GM19455 (cell line): ENCODE data around the gene CDC16.
"Not testable (repeated sequence)": the region's sequence is repeated elsewhere in the genome, so short reads cannot be mapped to it uniquely, and the experiment has no call there.

ENCODE experiments used
- ATAC-seq: cut with Tn5 transposase; IDR thresholded peaks from one replicate; pipeline ENCODE4 v1.9.1; 2021; ENCODE audit not compliant: unreplicated experiment

CDC16 gene

DNA sequence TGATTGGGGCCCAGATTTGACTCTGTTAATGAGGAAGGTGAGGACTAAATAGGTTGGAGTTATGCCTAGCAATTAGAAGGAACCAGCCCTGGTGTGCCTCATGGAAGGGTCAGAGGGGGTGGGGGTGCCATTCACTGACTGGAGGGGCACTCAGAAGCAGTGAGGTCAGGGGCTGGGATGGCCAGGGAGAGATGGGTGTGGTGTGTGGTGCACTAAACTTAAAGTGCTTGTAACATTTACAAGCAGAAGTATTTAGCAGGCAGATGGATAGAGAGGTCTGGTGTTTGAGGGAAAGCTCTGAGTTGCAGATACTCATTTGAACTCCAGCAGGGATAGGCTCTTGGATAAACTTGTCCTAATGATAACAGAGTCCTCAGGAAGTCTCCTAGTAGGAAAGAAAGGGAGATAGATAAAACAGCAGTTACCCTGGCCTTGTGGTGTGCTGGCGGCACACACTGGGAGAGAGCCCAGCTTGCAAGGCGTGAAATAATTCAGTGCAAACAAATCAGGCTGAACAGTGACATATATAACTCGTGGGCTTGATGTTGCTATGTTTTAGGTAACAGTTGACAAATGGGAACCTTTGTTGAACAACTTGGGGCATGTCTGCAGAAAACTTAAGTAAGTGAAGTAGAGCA lies 26.8 kb downstream of the CDC16 start:
- ATAC-seq = no peak

DNA sequence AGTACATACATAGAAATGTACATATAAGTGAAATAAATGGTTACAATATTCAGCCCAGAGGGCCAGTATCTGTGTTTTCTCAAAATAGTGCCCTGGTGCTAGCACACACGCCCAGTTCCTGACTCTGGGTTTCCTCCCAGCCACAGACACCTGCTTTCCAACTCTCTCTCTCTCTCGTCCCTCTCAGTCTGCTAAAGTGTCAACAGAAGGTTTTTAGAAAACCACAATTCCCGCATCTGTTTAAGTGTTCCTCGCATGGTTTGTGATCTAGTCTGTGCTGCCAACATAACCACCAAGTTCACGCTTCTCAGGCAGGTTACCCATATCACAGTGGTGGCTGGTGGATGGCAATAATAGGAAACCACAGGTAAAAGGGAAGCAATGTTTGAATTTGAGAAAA lies 28.9 kb downstream of the CDC16 start:
- no peak for ATAC-seq

DNA sequence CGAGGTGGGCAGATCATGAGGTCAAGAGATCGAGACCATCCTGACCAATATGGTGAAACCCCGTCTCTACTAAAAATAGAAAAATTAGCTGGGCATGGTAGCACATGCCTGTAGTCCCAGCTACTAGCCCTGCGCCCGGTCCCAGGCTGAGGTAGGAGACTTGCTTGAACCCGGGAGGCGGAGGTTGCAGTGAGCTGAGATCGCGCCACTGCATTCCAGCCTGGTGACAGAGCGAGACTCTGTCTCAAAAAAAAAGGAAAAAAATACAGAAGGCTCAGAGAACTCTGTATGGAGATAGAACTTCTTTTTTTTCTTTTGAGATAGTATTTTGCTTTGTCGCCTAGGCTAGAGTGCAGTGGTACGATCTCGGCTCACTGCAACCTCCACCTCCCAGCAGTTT lies 29.6 kb downstream of the CDC16 start:
- ATAC-seq = not testable (repeated sequence)

DNA sequence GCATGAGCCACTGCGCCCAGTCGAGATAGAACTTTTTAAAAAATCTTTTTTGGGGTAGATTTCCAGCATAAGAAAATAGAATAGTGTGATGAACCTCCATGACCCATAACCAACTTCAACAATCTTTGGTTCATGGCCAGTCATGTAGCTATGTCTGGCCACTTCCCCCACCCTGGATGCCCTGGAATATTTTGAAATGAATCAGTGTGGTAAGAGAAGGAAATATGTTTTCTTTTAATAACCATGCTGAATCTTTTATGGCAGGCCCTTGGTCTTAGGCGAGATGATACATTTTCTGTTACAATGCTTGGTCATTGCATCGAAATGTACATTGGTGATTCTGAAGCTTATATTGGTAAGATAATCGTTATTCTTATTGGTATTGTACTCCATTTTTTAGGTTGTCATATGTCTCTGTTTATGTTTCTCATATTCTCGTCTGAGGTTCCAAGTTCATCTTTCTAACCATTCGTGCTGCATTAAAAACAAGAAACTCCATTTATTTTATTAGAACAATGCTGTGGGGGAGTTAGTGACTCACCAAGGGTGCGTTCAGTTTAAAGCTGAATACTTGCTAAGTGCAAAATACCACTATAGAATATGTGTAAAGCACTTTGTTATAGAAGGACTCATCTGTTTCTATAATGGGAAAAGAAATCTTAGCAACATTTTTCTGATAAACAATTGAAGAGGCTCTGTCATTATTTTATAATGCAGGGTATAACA lies 30.4 kb downstream of the CDC16 start:
- no peak for ATAC-seq

DNA sequence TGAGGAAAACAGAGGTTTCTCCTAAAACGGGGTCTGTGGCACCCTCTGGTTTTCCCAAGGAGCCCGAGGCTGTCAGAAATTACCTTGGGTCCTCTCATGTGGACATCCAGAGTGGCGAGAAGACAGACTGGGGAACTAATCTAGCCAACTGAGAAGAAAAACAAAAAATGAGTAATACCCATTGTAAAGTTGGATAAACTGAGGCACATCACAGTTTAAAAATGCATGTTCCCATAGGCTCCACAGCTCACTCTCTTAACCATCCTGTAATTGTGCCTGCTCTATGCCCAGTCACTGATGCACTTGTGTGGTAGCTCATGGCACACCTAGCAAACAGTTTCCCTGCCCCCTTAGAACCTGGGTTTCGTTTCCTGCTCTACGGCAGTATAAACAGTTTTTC lies 31.5 kb downstream of the CDC16 start:
- ATAC-seq = no peak

DNA sequence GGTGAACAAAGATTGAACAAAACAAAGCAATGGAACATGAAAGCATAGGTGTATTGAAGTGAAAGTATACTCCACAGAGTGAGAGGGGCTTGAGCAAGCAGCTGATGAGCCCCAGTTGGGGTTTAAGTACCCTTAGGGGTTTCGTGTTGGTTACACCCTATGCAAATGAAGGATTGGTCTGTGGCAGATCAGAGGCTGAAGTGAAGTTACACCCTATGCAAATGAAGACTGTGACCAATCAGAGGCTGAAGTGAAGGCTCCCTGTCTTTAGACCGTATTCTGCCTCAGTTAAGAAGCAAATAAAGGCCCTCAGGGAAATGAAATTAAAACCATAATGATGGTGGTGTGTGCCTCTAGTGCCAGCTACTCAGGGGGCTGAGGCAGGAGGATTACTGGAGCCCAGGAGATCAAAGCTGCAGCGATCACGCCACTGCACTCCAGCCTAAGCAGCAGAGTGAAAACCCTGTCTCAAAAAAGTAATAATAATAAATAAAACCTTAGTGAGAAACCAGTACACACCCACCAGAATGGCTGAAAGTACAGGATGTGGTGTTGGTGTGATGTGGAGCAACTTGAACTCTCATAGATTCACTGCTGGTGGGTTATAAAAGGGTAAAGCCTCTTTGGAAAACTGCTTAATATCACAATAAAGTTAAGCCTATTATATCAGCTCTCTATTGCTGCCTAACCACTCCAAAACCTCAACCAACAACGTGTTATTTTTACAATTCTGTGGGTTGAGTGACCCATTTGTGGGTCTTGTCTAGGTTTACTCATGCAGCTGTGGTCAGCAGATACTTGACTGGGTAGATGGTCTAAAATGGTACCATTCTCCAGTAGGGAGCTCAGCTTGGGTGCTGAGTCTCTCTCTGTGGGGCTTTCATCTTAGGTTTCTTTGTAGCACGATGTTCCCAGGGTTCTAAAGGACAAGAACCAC lies 33.9 kb downstream of the CDC16 start:
- ATAC-seq = no peak

DNA sequence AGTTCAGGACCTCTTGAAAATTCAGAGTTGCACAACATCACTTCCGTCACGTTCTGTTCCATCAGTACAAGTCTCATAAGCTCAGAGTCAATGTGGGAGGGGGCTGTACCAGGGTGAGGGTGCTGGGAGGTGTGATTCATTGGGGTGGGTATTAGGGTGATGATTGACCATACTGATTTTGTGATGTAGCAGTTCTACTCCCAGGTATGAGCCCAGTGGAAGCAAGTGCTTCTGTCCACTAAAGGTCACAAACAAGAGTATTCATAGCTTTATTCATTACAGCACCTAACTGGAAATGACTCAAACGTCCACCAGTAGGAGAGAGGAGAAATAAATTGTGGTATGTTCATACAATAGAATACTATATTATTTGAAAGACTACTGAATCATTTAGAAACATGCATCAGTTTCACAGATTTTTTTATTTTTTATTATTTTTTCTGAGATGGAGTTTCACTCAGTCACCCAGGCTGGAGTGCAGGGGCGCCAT lies 34.6 kb downstream of the CDC16 start:
- ATAC-seq = no peak

DNA sequence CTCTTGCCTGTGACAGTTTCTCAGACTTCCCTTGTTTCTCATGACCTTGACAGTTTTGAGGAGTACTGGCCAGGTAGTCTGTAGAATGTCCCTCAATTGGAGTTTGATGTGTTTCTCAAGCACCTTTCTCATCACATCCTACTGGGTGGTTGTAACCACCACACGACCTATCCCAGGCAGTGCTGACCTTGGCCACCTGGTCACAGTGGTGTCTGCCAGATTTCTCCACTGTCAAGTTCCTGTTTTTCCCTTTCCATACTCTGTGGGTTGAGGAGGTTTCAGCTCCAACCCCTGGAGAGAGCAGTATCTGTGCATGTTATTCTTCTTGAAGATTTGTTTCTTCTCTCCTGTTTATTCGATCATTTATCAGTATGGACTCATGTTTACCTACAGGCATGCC lies 38.3 kb downstream of the CDC16 start:
- no peak for ATAC-seq

DNA sequence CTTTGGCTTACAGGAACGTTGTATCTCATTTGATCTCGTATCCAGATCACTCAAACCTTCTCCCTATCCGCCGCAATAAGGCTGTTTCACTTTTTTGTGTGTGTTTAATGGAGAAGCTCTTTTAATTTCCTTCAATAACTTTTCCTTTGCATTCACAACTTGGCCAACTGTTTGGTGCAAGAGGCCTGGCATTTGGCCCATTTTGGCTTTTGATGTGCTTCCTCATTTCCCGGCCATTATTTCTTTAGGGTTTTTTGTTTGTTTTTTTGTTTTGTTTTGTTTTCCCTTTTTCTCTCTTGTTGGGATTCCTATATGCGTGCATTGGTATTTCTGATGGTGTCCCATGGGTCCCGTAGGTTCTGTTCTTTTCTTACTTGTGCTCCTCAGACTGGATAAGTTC lies 40.6 kb downstream of the CDC16 start:
- no peak for ATAC-seq

DNA sequence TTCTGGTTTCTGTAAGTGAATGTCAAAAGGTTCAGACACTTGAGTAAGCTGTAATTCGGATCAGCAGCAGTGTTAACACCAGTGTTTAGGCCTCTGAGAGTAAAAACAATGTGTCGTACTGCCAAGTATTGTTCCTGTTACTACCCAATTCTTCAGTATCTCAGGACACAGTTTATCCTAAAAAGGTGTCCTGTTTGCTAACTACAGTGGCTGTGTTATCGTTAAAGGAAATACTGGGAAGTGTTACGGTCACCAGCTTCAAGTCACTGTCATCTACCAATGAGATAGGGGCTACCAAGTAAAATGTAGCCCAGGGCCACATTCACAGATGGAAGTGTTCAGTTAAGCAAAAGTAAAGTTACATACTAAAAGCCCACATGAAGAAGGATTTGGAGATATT lies 44.4 kb downstream of the CDC16 start:
- ATAC-seq = no peak

DNA sequence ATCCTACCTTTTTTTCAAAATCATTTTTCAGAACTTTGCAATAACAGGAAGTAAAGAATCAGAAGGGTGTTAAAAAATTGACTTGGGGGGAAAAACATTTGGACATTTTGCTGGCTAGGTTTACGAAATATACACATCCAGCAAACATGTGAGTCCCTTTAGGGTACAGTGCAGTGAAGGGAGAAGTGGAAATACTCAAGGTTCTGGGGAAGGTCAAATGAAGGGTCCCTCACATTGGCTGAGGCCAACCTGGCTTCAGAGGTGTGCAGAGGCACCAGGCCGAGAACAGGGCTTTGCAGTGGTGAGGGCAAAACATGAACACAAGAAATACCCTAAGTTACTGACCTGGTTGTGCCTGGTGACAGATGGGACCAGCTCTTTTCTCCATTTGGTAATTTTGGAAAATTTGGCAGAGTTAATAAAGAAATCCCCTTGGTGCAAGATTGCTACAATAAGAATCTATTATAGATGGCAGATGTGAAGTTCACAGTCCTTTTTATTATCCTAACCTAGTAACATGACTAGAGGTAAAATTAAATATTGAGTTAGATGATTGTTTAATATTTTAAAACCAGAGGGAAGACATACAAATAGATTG lies 45.2 kb downstream of the CDC16 start:
- no peak for ATAC-seq

DNA sequence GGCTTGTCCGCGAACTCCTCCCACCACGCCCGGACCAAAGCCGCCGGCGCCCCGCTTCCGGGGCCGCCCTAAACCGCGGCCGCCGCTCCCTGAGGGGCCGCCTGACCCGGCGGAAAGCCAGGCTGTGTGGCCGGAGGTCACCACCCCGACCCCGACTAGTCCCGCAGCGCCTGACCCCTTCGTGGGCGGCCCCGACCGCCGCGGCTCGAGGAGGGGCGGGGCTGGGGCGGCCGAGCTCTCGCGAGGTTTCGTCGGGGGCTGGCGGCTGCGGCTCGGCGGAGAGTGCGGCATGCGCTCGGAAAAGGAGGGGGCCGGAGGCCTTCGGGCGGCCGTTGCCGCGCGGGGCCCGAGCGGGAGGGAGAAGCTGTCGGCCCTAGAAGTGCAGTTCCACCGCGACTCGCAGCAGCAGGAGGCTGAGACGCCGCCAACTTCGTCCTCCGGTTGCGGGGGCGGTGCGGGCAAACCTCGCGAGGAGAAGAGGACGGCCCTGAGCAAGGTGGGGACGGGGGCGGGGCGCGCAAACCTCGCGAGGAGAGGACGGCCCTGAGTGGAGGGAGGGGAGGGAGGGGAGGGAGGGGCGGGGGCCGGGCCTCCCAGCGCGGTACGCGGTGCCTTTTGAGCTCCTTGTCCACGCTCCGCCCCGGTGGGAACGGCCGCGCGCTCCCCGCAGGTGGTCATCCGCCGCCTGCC lies 46.8 kb downstream of the CDC16 start, which contains the start of gene UPF3A:
UPF3A (plus strand) TSS at position 251 of the 690 bp plus-strand sequence; CDS start at position 290, 39 bp downstream.
- ATAC-seq = peak; percentile 67

DNA sequence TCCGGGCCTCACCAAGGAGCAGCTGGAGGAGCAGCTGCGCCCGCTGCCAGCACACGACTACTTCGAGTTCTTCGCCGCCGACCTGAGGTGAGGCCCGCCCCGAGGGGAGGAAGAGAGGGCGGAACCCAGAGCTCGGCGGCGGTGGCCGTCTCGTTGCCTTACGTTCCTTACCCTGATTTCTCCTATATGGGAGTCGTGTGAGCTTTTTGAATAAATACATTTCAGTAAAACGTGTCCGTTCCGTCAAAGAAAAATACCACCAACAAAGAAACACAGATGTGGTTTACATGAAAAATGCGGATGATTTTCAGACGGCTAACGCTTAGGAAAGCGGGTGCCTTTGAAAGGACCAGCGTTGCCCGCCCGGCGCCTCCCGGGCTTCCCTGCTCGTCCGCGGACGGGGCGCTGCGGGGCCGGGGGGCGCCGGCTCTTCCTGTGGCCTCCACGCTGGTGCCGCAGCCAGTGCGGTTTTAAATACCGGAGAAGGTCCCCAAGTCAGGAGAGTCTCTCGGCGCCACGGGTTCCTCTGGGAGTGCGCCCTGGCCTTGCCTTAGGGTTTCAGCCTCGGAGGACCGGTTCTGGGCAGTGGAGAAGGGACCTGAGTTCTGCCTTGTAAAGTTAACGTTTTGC lies 47.5 kb downstream of the CDC16 start:
- peak; percentile 60 for ATAC-seq

DNA sequence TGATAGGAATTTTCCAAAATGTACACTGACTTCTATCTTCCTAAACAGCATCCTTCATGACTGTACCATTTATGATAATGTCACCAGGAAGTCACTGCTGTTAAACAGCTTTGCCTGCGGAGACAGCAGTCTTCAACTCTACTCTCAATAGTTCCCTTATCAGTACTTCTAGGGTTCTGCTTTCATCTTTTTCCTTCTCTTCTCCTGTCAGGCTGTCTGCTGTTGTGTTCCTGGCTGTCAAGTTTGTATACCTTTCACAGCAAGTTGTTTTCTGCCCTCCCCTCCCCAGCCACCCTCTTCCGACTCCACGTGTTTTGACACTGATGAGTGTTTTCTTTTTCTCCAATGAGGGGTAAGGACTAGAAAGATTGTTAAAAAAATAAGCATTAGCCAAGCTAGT lies 48.9 kb downstream of the CDC16 start:
- no peak for ATAC-seq

DNA sequence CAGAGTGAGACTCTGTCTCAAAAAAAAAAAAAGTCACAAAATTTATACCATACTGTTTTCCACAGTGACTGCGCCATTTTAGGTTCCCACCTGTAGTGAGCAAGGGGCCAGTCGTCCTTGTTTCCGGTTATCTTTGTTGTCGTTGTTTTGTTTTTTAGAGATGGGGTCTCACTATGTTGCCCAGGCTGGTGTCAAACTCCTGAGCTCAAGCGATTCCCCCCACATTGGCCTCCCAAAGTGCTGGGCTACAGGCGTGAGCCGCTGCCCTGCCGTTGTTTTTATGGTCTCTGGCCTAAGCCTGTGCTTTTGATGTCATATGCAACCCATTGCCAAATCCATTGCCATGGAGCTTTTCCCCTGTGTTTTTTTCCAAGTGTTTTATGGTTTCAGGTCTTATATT lies 50.0 kb downstream of the CDC16 start:
- no peak for ATAC-seq

DNA sequence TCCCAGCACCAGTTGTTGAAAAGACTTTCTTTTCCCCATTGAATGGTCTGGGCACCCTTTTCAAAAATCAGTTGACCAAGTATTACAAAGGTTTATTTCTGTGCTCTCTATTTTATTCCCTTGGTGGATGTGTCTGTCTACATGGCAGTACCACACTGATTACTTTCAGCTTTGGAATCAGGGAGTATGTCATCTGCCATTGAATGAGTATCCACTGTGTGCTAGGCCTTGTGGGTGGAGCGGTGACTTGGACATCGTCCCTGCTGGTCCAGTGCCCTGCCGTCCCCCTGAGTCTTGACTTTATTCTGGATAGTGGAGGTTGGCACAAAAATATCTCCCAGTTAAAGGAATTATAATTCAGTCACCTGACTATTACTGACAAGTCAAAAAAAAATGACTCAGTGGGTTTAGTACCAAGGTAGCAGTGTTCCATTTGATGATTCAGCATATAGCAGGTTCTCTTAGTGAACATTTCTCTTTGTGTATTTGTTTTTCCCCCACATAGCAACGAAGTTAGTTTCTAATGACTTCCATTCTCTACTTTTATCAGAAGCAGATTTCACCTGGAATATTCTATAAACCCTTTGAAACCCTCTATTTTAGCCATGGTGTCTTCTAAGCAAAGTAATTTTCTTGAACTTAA lies 50.6 kb downstream of the CDC16 start:
- no peak for ATAC-seq

DNA sequence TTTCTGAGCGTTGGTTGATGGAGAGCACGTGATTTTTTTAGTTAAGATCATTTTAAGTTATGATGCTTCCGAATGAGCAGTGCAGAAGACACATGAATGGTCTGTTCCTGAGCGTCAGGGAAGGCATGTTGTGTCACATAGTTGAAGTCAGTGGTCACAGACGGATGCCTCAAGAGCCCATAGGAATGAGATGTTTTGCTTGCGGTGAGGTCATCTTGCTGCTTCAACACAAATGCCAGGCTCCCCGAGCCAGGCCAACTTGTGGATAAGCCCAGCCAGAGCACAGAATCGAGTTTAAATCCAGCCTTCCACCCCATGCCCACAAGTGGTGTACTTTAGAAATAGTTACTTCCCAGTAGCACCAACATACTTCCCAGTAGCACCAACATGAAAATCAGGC lies 52.1 kb downstream of the CDC16 start:
- no peak for ATAC-seq

DNA sequence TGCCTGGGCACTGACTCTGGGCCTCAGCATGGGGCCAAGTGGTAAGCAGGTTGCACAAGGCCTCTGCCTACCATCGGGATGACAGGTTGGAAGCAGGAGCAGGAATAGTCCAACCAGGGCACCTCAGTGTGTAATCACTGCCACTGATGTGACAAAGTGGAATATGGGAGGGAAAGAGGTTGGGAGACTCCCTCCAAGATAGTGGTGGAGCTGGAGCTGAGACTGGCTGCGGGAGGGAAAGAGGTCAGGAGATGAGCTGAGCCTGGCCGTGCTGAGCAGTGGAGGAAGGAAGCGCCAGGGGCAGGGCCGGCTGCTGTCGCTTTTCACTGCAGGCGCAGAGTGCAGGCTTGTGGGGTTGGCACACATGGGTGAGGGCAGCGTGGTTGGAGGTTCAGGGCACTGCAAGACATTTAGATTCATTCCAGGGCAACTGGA lies 53.5 kb downstream of the CDC16 start:
- no peak for ATAC-seq

DNA sequence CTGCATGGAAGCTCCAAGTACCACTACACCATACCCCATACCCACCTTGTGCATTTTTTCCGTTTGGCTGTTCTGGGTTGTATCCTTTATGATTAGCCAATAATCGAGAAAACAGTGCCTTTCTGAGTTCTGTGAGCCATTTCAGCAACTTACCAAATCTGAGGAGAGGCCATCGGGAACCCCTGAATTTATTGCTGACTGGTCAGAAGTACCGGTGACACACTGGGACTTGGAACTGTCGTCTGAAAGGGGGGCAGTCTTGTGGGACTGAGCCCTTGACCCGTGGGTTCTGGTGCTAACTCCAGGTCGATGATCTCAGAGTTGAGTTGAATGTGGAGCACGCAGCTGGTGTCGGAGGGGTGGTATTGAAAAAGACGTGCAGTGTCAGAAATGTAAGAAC lies 61.8 kb downstream of the CDC16 start:
- peak; percentile 13 for ATAC-seq

DNA sequence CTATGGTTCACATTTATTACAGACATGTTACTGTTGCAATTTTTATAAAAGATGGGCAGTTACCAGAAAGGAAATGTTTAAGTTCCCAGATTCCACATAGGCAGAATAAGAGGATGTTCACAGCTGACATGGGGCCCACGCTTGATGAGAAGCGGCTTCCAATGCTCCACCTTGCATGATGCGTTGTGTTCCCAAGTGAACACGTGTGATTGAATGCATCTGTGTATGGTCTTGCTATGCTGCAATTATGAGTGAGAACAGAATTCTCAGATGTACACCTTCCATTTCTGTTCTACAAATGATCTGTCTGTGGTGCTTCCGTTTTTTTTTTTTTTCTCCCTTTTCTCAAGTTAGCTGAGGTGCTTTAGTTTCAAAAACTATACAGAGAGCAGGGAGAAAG lies 62.2 kb downstream of the CDC16 start:
- peak; percentile 55 for ATAC-seq
